ENCODE data around the gene C1orf53. TPM values are rescaled to one million over a fixed set of nuclear protein-coding genes. Genes with fewer than 3 reads are reported as not detected.
"Not testable (repeated sequence)": the region's sequence is repeated elsewhere in the genome, so short reads cannot be mapped to it uniquely, and the experiment has no call there.

Gene C1orf53
- total RNA-seq, 4 donors from 2014 or later: 7.1 to 11.6 (median 10.7) TPM; not detected in 1

GRCh38 chr1:197862671-197863070 is 39.8 kb upstream of the C1orf53 start:
- no peak for DNase-seq
- Histone ChIP-seq H3K27me3 (no peaks in the 10 kb centered on the region), H3K36me3 (no peaks in the 10 kb centered on the region), H3K27ac (no peak overlapping the region), H3K4me1 (no peaks in the 10 kb centered on the region), H3K4me3 (replicated peaks in 1 of 3) (no peak overlapping the region), H3K9me3 (no peaks in the 10 kb centered on the region)
- intact Hi-C loops (cut with DNase I): no loop called here
- no peak for TF ChIP-seq CTCF (IDR thresholded peaks at IDR 0.05)
- TF ChIP-seq POLR2A (IDR thresholded peaks at IDR 0.05): no peak

GRCh38 chr1:197865809-197866208 is 36.6 kb upstream of the C1orf53 start:
- Histone ChIP-seq H3K36me3 (no peaks in the 10 kb centered on the region), H3K27ac (no peak overlapping the region), H3K9me3 (no peaks in the 10 kb centered on the region), H3K4me3 (replicated peaks in 1 of 3) (no peak overlapping the region), H3K27me3 (no peaks in the 10 kb centered on the region), H3K4me1 (no peaks in the 10 kb centered on the region)
- WGBS, 2 donors: 90 to 91% methylated on average over 2 of the region's 2 CpGs
- TF ChIP-seq CTCF (IDR thresholded peaks at IDR 0.05): no peak
- no peak for TF ChIP-seq POLR2A (IDR thresholded peaks at IDR 0.05)
- intact Hi-C loops (cut with DNase I): no loop called here
- DNase-seq: no peak

GRCh38 chr1:197868751-197869489 is 33.5 kb upstream of the C1orf53 start:
- DNase-seq: peak; percentile 7 to 8

GRCh38 chr1:197869490-197870077 is 32.8 kb upstream of the C1orf53 start:
- Histone ChIP-seq H3K9me3 (no peaks in the 10 kb centered on the region), H3K27me3 (no peaks in the 10 kb centered on the region), H3K4me3 (replicated peaks in 1 of 3) (no peak overlapping the region), H3K4me1 (no peaks in the 10 kb centered on the region), H3K36me3 (no peaks in the 10 kb centered on the region), H3K27ac (no peak overlapping the region)
- no peak for TF ChIP-seq CTCF (IDR thresholded peaks at IDR 0.05)
- TF ChIP-seq POLR2A (IDR thresholded peaks at IDR 0.05): no peak
- intact Hi-C loops (cut with DNase I): loop anchor here (10.0 kb wide), 1 partner anchor 255 kb away; no protein-coding TSS in a partner anchor
- WGBS, 2 donors: 70% methylated on average over 2 of the region's 2 CpGs
- no peak for DNase-seq

More at GRCh38 chr1:197868751-197869489, 33.5 kb upstream of the C1orf53 start:
- no peak for TF ChIP-seq POLR2A (IDR thresholded peaks at IDR 0.05)
- peak in 5 of 6 experiments; percentile 10 to 58 (median 50) for TF ChIP-seq CTCF (IDR thresholded peaks at IDR 0.05)
- Histone ChIP-seq H3K4me1 (no peaks in the 10 kb centered on the region), H3K9me3 (no peaks in the 10 kb centered on the region), H3K36me3 (no peaks in the 10 kb centered on the region), H3K27ac (no peak overlapping the region), H3K27me3 (no peaks in the 10 kb centered on the region), H3K4me3 (replicated peaks in 1 of 3) (no peak overlapping the region)
- intact Hi-C loops (cut with DNase I): no loop called here
- WGBS, 2 donors: 10 to 11% methylated on average over 7 of the region's 7 CpGs

DNA sequence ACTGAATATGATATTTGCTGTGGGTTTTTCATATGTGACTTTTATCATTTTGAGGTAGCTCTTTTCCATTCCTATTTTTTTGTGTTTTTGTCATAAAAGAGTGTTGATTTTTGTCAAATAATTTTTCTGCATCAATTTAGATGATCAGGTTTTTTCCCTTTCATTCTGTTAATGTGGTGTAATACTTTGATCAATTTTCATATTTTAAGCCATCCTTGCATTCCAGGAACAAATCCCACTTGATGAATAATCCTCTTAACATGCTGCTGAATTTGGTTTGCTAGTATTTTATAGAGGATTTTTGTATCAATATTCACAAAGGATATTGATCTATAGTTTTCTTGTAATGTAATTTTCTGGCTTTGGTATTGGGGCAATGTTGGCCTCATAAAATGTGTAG is 25.5 kb upstream of the C1orf53 start:
- Histone ChIP-seq H3K9me3 (no peaks in the 10 kb centered on the region), H3K27ac (no peak overlapping the region), H3K36me3 (no peaks in the 10 kb centered on the region), H3K4me1 (no peaks in the 10 kb centered on the region), H3K4me3 (replicated peaks in 1 of 3) (no peak overlapping the region), H3K27me3 (no peaks in the 10 kb centered on the region)
- intact Hi-C loops (cut with DNase I): loop anchor here (10.0 kb wide), 1 partner anchor 262 kb away; no protein-coding TSS in a partner anchor
- no peak for TF ChIP-seq CTCF (IDR thresholded peaks at IDR 0.05)
- TF ChIP-seq POLR2A (IDR thresholded peaks at IDR 0.05): no peak
- no peak for DNase-seq

DNA sequence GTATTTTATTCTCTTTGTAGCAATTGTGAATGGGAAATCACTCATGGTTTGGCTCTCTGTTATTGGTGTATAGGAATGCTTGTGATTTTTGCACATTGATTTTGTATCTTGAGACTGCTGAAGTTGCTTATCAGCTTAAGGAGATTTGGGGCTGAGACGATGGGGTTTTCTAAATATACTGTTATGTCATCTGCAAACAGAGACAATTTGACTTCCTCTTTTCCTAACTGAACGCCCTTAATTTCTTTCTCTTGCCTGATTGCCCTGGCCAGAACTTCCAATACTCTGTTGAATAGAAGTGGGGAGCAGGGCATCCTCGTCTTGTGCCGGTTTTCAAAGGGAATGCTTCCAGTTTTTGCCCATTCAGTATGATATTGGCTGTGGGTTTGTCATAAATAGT is 22.0 kb upstream of the C1orf53 start:
- WGBS, 2 donors: 82 to 84% methylated on average over 4 of the region's 4 CpGs

GRCh38 chr1:197882241-197882640 is 20.2 kb upstream of the C1orf53 start:
- H3K27me3 ChIP-seq; H3K36me3 ChIP-seq; H3K4me3 ChIP-seq (replicated peaks in 1 of 3); intact Hi-C loops (cut with DNase I); DNase-seq; H3K9me3 ChIP-seq; H3K4me1 ChIP-seq; H3K27ac ChIP-seq: not testable (repeated sequence)
- WGBS, 2 donors: 90 to 97% methylated on average over 2 of the region's 2 CpGs

More for the DNA sequence above, 22.0 kb upstream of the C1orf53 start:
- H3K27ac ChIP-seq; H3K4me3 ChIP-seq (replicated peaks in 1 of 3); DNase-seq; intact Hi-C loops (cut with DNase I); H3K9me3 ChIP-seq; H3K27me3 ChIP-seq; H3K4me1 ChIP-seq; H3K36me3 ChIP-seq: not testable (repeated sequence)

Data from thyroid gland (tissue), 4 donors.